IMR-90 (cell line): ENCODE data around the gene INHBC. TPM values are rescaled to one million over a fixed set of nuclear protein-coding genes. Genes with fewer than 3 reads are reported as not detected.

Experiments
- ATAC-seq: fragments of 200-7000 bp; cut with Tn5 transposase; 2 replicates; pipeline ENCODE4 v1.9.1; 2020; ENCODE audit warnings: low read depth, mild to moderate bottlenecking, moderate library complexity
- BruUV-seq: library from RNA; stranded (reverse); fragments of 400-500 nt; replicated peaks from 2 replicates; lab custom pipeline; 2021; lab: Mats Ljungman, UMichigan
- CTCF ChIA-PET: fragments of 300-600 bp; formaldehyde crosslinking; extraction: SDS; loops from one replicate; lab custom pipeline; 2021; ENCODE audit warnings: antibody characterized with exemption; lab: Yijun Ruan, JAX
- POLR2A ChIA-PET: fragments of 300-600 bp; sonication (Branson Sonifier 250); formaldehyde crosslinking; loops from one replicate; lab custom pipeline; 2022; ENCODE audit warnings: antibody characterized with exemption; ENCODE audit not compliant: unreplicated experiment; lab: Charles Lee
- DNase-seq: peaks from one replicate; pipeline ENCODE4 v3.0.0; 2013
- H2AFZ ChIP-seq: replicated peaks from 2 replicates; pipeline ENCODE3; 2013; ENCODE audit warnings: low read length, mild to moderate bottlenecking; ENCODE audit not compliant: poor library complexity
- H2AK5ac ChIP-seq: 2 replicates; pipeline ENCODE4 v1.6.1; 2013; ENCODE audit warnings: low read depth, low read length, inconsistent platforms
- H2AK9ac ChIP-seq: replicated peaks from 2 replicates; pipeline ENCODE3; 2013; ENCODE audit warnings: mild to moderate bottlenecking, low read depth, low read length, moderate library complexity; ENCODE audit not compliant: poor library complexity
- H2BK120ac ChIP-seq: 2 replicates; pipeline ENCODE4 v1.6.1; 2013; ENCODE audit warnings: low read depth, low read length, inconsistent platforms
- H2BK15ac ChIP-seq: 3 replicates; pipeline ENCODE4 v1.6.1; 2013; ENCODE audit warnings: low read depth, low read length, inconsistent platforms
- H2BK20ac ChIP-seq: 2 replicates; pipeline ENCODE4 v1.6.1; 2013; ENCODE audit warnings: low read depth, mild to moderate bottlenecking, inconsistent platforms, low read length, moderate library complexity
- H2BK5ac ChIP-seq: 2 replicates; pipeline ENCODE4 v1.6.1; 2013; ENCODE audit warnings: mild to moderate bottlenecking, low read depth, low read length, inconsistent platforms; ENCODE audit not compliant: poor library complexity, severe bottlenecking
- H3K14ac ChIP-seq: replicated peaks from 2 replicates; pipeline ENCODE4 v1.6.1; 2013; ENCODE audit warnings: low read depth, low read length, inconsistent platforms
- H3K18ac ChIP-seq: 2 replicates; pipeline ENCODE4 v1.6.1; 2013; ENCODE audit warnings: low read depth, low read length, control low read depth
- H3K23ac ChIP-seq: 2 replicates; pipeline ENCODE4 v1.6.1; 2013; ENCODE audit warnings: low read depth, low read length, inconsistent platforms
- H3K27ac ChIP-seq: 2 replicates; pipeline ENCODE4 v1.5.1; 2013; ENCODE audit warnings: mild to moderate bottlenecking, control low read depth, low read length; ENCODE audit not compliant: insufficient read depth
- H3K27me3 ChIP-seq: 2 replicates; pipeline ENCODE4 v1.6.1; 2013; ENCODE audit warnings: low read length; ENCODE audit not compliant: control insufficient read depth, insufficient read depth
- H3K36me3 ChIP-seq: 2 replicates; pipeline ENCODE4 v1.6.1; 2013; ENCODE audit warnings: low read length, mixed read lengths; ENCODE audit not compliant: control insufficient read depth, insufficient read depth
- H3K4ac ChIP-seq: 2 replicates; pipeline ENCODE4 v1.6.1; 2013; ENCODE audit warnings: low read depth, low read length, inconsistent platforms
- H3K4me1 ChIP-seq: 2 replicates; pipeline ENCODE4 v1.6.1; 2013; ENCODE audit warnings: low read length, mixed read lengths; ENCODE audit not compliant: control insufficient read depth, insufficient read depth
- H3K4me2 ChIP-seq: 2 replicates; pipeline ENCODE4 v1.6.1; 2013; ENCODE audit warnings: low read depth, mild to moderate bottlenecking, control low read depth, low read length, moderate library complexity
- H3K4me3 ChIP-seq: 2 replicates; pipeline ENCODE4 v1.5.1; 2013; ENCODE audit warnings: low read depth, mild to moderate bottlenecking, control low read depth, low read length, moderate library complexity; ENCODE audit not compliant: insufficient read depth
- H3K56ac ChIP-seq: 2 replicates; pipeline ENCODE4 v1.6.1; 2013; ENCODE audit warnings: low read length, inconsistent platforms; ENCODE audit not compliant: insufficient read depth; ENCODE audit errors: extremely low read depth
- H3K79me1 ChIP-seq, 2 experiments: 2 replicates each; pipeline ENCODE4 v1.6.1; 2013; ENCODE audit warnings: low read length in 2 of 2, inconsistent platforms in 1 of 2, low read depth in 1 of 2
- H3K9ac ChIP-seq: 2 replicates; pipeline ENCODE4 v1.6.1; 2013; ENCODE audit warnings: low read depth, low read length, control low read depth
- H3K9me1 ChIP-seq: 2 replicates; pipeline ENCODE4 v1.6.1; 2013; ENCODE audit warnings: low read length, inconsistent platforms; ENCODE audit not compliant: insufficient read depth
- H3K9me3 ChIP-seq: 2 replicates; pipeline ENCODE4 v1.6.1; 2013; ENCODE audit warnings: low read length; ENCODE audit not compliant: control insufficient read depth, insufficient read depth
- H4K20me1 ChIP-seq: 2 replicates; pipeline ENCODE4 v1.6.1; 2013; ENCODE audit warnings: low read length, inconsistent platforms; ENCODE audit not compliant: insufficient read depth
- H4K5ac ChIP-seq: 2 replicates; pipeline ENCODE4 v1.6.1; 2013; ENCODE audit warnings: mild to moderate bottlenecking, low read depth, low read length, control low read depth
- H4K8ac ChIP-seq, 2 experiments: 2 replicates each; pipeline ENCODE4 v1.6.1; 2013; ENCODE audit warnings: low read depth in 2 of 2, low read length in 2 of 2, control low read depth in 1 of 2, inconsistent platforms in 1 of 2
- H4K91ac ChIP-seq: 2 replicates; pipeline ENCODE4 v1.6.1; 2013; ENCODE audit warnings: low read depth, low read length, inconsistent platforms; ENCODE audit not compliant: insufficient read depth
- BHLHE40 ChIP-seq: fragments of 150-350 bp; IDR thresholded peaks from 2 replicates; pipeline ENCODE4 v1.6.1; 2016; ENCODE audit warnings: mild to moderate bottlenecking, low read depth, low read length
- CEBPB ChIP-seq: IDR thresholded peaks from 2 replicates; pipeline ENCODE4 v1.6.1; 2012; ENCODE audit warnings: low read depth, low read length, improper control_type of control experiment
- POLR2A ChIP-seq: IDR thresholded peaks from 2 replicates; pipeline ENCODE4 v1.6.1; 2012; ENCODE audit warnings: mild to moderate bottlenecking, low read depth, low read length
- RAD21 ChIP-seq: IDR thresholded peaks from 2 replicates; pipeline ENCODE4 v1.6.1; 2012; ENCODE audit warnings: low read length, improper control_type of control experiment
- SMC3 ChIP-seq: fragments of 150-350 bp; IDR thresholded peaks from 2 replicates; pipeline ENCODE4 v1.6.1; 2016; ENCODE audit warnings: low read depth, mild to moderate bottlenecking, antibody characterized with exemption, low read length, moderate library complexity
- WGBS, 2 experiments: methylation state at CpG; one replicate each; pipeline versions ENCODE4 v1.1.5 to v1.1.7; 2013; ENCODE audit warnings: missing lambda C conversion rate in 2 of 2; ENCODE audit not compliant: insufficient read length in 1 of 2; ENCODE audit errors: extremely low coverage in 2 of 2; 5-methylcytosine and 5-hydroxymethylcytosine counted together
- dilution Hi-C: fragments of 300-500 bp; cut with HindIII; formaldehyde crosslinking; loops from one replicate; pipeline ENCODE4 v1.14.3; 2018; ENCODE audit warnings: low sequenced_read_pairs; ENCODE audit not compliant: unreplicated experiment
- in situ Hi-C: fragments of 300-500 bp; cut with MboI; formaldehyde crosslinking; loops from 3 replicates; pipeline ENCODE4 v1.14.3; 2019; ENCODE audit warnings: low sequenced_read_pairs, inconsistent platforms, mixed read lengths
- intact Hi-C: fragments of 100-400 bp; cut with micrococcal nuclease; formaldehyde crosslinking; loops from 2 replicates; pipeline ENCODE4 v1.10.0; 2022
- polyA plus RNA-seq, 3 experiments: library from polyadenylated mRNA; depleted of rRNA; stranded (reverse); fragments of >200 nt; gene quantifications; 2 replicates each; pipeline ENCODE4 v1.2.3, GENCODE V29; 2012; ENCODE audit warnings: low replicate concordance in 1 of 3
- total RNA-seq: library from RNA; depleted of rRNA; stranded (reverse); fragments of >200 nt; gene quantifications from 2 replicates; pipeline ENCODE4 v1.2.3, GENCODE V29; 2012

INHBC gene
- total and polyA plus RNA-seq, 2 of the 4 experiments (the other 2 are of a cell fraction): 0.09 TPM; not detected in 1

DNA sequence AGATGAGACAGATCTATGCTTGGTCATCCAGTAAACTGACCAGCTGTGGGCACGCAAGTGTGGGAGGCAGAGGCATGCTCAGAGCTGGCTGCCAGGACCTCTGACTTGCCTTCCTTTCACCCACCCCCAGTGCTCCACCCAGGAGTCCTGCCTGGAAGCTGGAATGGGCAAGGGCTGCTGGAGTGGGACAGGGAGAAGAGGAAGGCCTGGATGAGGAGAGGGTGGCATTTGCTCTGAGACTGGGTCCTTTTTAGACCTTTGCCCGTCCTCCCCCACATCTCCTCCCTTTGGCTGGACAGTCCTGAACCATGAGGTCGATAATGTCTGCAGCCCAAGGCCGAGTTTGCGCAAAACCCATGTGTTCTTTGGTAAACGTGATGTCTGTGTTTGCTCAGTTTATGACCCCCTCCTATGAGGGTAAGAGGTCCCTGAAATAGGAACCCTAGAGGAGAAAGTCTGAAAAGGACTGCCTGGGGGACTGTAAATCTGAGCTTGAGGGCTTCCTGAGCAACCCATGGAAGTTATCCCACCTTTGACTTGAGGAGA lies 16.7 kb downstream of the INHBC start:
- Histone ChIP-seq H3K36me3 (no peaks in the 10 kb centered on the region), H3K27ac (no peak overlapping the region), H2AK5ac (peak overlapping the region; percentile 87), H4K5ac (peak overlapping the region; percentile 37; the same call in 1 of the 2 replicates), H3K4ac (peak overlapping the region; percentile 77), H2BK120ac (peak overlapping the region; percentile 78), H4K8ac (peak overlapping the region in 1 of 2 experiments; percentile 45; a peak in 2 of 4 replicates), H2BK5ac (peak overlapping the region; percentile 60), H4K20me1 (no peaks in the 10 kb centered on the region), H3K9ac (no peak overlapping the region), H3K14ac (peak overlapping the region; percentile 82), H3K4me1 (peaks cover 32% of the 10 kb centered on the region), H3K27me3 (no peaks in the 10 kb centered on the region), H3K18ac (peak overlapping the region; percentile 76), H3K4me2 (no peak overlapping the region), H3K79me1 (peaks cover 0 to 10% of the 10 kb centered on the region in 2 experiments; a peak in 1 of 4 replicates), H2BK15ac (peak overlapping the region; percentile 84; the same call in 2 of the 3 replicates), H3K9me1 (peaks cover 28% of the 10 kb centered on the region), H3K4me3 (no peak overlapping the region), H2AFZ (peak overlapping the region; percentile 79), H2BK20ac (peak overlapping the region; percentile 80; the same call in 1 of the 2 replicates), H3K23ac (peak overlapping the region; percentile 82; the same call in 1 of the 2 replicates), H3K56ac (no peak overlapping the region), H4K91ac (peak overlapping the region; percentile 31), H3K9me3 (no peaks in the 10 kb centered on the region), H2AK9ac (peak overlapping the region; percentile 33)
- CTCF ChIA-PET: interaction anchor here (0.6 to 2.5 kb wide), 4 partner anchors 11 to 179 kb away, joined by 3 to 42 read pairs (median 9); no protein-coding TSS in a partner anchor
- dilution Hi-C loops: no loop called here
- in situ Hi-C loops: loop anchor here (5.0 kb wide), 2 partner anchors 139 to 184 kb away; no protein-coding TSS in a partner anchor
- POLR2A ChIA-PET: no interaction called here
- ATAC-seq: no peak
- no TSS peak for BruUV-seq
- peak; percentile 38 for DNase-seq
- WGBS, 2 experiments: no CpG with 5 or more reads among the region's 6 CpGs
- intact Hi-C loops: loop anchor here (5.0 kb wide), 1 partner anchor 79 kb away; no protein-coding TSS in a partner anchor
- no peak for TF ChIP-seq BHLHE40
- TF ChIP-seq RAD21: no peak
- TF ChIP-seq POLR2A: no peak
- TF ChIP-seq CEBPB: 0 out of 2 replicates have a peak, but pooled peaks have one; percentile 9
- TF ChIP-seq SMC3: no peak
